EL (cell line): ENCODE data around the gene SULT1C2.

Source experiments
- DNase-seq: peaks from one replicate; pipeline ENCODE4 v3.0.0-alpha.2; 2016

SULT1C2 gene

GRCh38 chr2:108297436-108298141 lies 8.9 kb downstream of the SULT1C2 start:
- peak; percentile 92 for DNase-seq

DNA sequence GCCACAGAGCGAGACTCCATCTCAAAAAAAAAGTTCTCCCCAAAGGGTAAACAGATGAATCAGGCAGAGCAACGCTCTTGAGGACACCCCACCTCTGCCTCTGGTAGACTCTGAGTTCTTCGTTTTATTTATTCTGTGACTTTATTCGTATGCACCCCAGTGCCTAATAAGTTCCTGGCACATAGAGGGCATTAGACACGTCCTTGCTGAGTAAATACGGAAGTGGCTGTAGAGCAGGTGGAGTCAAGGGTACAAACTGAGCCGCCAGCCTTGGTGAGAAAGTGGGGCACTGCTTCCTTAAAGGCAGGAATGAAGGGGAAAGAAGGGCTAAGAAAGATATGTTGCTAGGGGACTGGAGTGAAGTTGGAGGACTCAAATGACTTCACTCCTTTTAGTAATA lies 12.9 kb downstream of the SULT1C2 start:
- no peak for DNase-seq

DNA sequence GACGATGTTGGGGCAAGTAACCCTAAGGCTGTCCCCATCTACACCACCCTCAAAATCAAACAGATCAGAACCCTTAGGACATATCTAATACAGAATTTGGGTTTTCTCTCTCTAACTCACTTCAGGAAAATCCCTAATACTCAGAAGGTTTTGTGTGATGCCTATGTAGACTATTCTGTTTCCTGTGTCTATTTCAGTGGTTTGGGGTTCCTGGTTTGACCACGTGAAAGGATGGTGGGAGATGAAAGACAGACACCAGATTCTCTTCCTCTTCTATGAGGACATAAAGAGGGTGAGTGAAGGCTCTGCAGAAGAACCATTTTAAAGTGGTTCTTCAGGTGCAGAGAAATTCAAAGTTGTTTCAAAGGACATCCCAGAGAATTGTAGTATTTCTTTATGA lies 16.3 kb downstream of the SULT1C2 start:
- no peak for DNase-seq

DNA sequence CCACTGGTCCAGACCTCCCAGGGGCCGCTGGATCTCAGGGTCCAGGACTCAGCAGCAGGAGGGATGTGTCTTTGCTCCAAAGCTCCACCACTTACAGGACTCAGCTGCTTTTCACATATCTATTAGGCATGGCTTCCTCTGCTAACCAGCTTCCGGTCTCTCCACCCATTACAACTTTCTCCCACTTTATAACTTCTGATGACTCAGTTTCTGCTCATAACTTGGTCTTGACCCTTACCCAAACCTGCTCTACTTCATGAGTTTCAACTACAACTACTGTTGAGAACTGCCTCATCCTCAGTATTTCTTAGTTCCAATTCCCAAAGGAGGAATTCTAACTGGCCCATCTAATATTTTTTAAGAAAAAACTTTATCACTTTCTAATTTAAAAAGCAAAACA lies 17.2 kb downstream of the SULT1C2 start:
- DNase-seq = peak; percentile 52

GRCh38 chr2:108309903-108310302 lies 21.2 kb downstream of the SULT1C2 start:
- DNase-seq = no peak

- DNase-seq = no peak
Observed at GRCh38 chr2:108314586-108315296, 26.0 kb downstream of the SULT1C2 start.

DNA sequence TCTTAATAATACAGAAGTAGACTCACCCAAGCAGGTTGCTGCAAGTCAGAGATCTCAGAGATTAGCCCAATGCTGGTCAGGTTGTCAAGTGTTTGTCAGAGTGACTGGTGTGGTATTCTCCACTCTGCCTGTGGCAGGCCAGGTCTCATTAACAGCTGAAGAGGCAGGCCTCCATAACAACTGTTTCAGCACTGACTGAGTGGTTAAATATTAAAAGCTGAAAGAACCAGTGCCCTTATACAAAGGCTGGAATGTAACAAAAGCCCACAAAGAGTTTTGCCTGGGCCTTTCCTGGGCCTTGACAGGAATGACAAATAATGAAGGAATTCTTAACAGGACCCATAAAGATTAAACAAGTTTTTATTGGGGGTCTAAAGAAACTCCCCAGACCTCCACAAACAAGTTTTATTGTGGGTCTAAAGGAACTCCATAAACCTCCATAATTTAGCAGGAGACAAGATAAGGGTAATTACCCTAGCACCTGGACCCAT lies 26.8 kb downstream of the SULT1C2 start:
- DNase-seq = peak; percentile 42

- DNase-seq = no peak
Observed at GRCh38 chr2:108316033-108316432, 27.3 kb downstream of the SULT1C2 start.

GRCh38 chr2:108316461-108317258 lies 28.0 kb downstream of the SULT1C2 start:
- no peak for DNase-seq

DNA sequence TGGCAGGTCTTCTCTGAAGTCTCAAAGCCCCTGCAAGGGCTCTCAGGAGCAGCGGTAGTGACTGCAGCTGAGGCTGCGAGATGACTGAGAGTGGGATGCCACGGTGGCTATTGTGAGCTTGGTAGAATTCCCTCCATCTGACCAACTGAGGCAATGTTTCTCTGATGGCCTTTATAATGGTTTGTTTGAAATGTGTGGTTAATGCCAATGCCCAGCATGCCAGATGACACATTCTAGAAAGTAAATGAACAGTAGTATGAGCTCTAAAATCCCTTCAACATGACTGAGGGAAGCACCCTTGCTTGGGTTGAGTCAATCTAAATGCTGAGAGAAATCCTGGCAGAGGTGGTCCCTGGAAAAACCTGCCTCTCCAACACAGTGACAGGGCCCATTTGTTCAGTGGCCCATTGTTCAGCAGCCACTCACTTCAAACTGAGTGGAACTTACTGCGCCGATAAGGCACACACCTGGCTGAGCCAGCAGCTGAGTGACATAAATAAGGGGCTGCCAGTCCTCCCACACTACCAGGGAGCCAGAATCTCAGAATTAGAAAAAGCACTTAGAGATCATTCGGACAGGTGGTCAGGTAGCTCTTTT lies 31.7 kb downstream of the SULT1C2 start:
- no peak for DNase-seq

DNA sequence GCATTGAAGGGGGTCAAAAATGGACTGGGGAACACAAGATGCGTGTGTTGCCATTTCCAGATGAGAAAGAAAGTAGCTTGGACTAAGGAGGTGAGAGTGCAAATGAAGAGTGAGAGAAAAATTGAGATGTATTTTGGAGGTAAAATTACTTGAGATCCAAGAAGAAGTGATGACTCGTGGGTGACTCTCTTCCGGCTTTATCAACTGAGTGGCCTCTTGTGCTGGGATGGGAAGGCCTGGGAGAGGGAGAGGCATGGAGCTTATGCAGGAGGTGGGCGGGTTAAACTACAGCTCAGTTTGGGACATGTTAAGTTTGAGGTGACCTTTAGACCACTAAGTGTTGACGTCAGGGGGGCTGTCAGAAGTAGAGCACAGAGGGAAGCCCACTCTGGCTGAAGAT lies 34.9 kb downstream of the SULT1C2 start:
- peak; percentile 60 for DNase-seq

DNA sequence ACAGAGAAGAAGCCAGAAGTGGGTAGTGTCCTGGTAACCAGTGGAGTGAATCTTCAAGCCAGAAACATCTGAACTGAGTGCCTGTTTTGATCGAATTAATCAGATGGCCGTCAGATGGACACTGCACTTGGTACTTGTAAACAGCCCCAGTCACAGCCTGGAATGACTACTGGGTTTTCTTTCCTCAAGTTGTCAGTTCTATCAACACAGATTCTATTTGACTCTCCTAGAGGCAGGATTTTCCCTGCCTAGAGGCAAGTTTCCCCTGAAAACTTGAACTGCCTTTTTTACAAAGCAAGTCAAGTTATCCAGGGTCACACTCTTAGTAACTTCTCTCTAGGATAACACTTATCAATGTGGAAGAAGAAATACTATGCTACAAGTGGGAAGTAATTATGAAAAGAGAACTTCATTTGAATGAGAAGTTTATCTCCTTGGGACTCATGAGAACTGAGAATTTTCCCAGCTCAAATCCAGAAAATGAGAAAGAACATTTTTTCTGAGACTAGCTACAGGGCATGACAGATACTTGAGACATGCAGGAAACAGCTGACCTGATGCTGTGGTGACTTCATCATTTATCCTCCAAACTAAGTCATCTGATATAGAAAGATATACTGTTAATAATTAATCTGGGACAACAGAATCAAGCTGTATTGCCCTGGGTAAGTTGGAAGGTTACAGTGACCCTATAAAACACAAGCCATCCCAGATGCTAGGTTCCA lies 36.0 kb downstream of the SULT1C2 start:
- peak; percentile 70 for DNase-seq

- peak; percentile 48 for DNase-seq
Observed at GRCh38 chr2:108325756-108326155, 37.1 kb downstream of the SULT1C2 start.

DNA sequence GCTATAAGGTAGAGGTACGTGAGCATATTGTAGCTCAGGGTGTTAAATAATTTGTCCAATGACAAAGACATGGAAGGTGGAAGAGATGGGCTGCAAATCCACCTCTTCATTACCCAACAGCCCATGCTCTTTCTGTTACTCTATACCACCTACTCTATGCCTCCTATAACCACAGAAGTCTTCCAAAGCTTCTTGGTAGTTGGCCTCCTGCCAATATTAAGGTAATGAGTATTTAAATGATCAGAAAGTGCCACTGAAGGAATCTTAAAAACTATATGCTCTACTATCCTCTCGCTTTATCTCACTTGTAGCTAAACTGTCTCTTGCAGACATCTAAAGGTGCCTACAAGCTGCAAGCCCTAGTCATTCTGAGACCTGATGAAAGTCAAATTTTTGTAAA lies 41.1 kb downstream of the SULT1C2 start:
- DNase-seq = no peak

DNA sequence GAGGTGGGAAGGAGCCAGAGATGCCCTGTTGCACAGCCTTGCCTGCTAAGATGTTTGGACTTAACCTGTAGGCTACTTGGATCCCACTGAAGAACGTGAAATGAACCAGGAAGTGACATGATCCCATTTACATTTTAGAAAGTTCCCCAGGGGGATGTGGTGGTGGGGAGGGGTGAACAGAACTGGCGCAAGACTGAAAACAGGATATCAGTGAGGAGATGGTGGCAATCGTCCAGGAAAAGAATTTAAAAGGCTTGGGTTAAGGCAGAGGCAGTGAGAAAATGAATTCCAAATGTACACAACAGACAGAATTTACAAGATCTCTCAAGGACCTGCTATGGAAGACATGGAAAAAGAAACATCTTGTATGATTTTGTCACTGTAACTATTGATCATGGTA lies 42.3 kb downstream of the SULT1C2 start:
- peak; percentile 8 for DNase-seq

- no peak for DNase-seq
Observed at GRCh38 chr2:108345951-108346350, 57.3 kb downstream of the SULT1C2 start.

- no peak for DNase-seq
Observed at GRCh38 chr2:108346827-108347226, 58.1 kb downstream of the SULT1C2 start.

DNA sequence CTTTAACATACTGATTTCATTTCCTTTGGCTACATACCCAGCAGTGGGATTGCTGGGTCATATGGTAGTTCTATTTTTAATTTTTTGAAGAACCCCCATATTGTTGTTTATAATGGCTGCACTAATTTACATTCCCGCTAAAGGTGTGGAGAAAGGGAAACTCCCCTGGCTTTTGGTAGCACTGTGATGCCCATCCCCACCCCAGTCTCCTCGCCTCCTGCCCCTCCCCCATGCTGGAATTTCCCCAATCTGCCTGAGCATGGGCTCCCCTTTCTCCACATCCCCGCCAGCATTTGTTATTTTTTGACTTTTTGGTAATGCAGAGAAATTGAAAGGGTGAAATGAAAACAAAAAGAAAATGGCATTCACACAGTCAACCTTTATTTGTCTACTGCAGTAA lies 59.1 kb downstream of the SULT1C2 start:
- no peak for DNase-seq

GRCh38 chr2:108348816-108349570 lies 60.3 kb downstream of the SULT1C2 start:
- no peak for DNase-seq

DNA sequence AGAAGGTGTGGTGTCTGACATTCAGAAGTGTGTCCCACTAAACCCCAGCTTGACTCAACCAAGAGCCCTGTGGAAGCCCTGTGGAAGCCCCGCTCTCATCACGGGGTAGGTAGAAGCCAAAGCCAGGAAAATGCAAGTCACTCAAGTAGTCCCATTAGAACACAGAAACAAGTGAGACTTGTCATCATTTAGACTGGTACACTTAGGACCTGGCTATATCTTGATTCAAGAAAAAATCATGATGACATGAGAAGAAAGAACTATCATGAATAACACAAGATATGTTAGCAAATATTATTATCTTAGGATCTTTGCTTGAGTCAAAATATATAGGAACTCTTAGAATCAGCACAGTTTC lies 60.9 kb downstream of the SULT1C2 start:
- DNase-seq = no peak

DNA sequence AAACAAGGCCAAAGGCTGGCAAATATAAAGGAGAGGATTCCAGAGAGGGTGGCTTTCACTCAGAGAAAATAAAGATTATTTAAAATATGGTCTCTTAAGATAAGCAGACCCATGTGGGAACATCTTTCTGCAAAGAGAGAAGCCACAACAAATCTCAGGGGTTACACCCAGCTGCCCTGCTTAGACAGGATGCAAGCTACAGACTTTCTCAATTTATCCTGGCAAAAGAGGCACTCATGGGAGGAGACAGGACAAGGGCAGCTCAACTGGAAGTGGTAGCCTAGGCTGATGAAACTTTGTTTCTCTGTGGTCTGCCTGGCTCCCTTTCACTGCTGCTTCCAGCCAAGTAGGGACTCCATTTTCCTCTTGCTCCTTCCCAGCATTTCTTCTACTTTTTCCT lies 63.2 kb downstream of the SULT1C2 start:
- no peak for DNase-seq

DNA sequence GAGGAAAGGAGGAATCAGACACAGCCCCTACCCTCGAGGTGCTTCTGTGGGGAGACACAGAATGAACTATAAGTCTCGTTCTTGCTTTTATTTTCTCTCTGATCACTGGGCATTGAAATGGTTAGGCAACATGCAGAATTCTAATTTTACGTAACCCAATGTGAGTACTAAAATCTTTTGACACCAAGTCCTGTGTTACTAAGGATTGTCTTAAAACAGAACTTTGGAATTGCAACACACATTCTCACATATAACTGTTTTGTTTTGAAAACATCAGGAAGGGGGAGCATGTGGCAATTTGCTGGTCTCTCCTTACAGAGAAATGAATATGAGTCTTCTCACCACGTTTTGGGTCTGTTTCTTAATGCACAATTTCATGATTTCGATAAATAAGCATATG lies 65.4 kb downstream of the SULT1C2 start:
- DNase-seq = no peak
